ENCODE data around the gene GNAS. TPM values are rescaled to one million over a fixed set of nuclear protein-coding genes. Genes with fewer than 3 reads are reported as not detected.
"Not testable (repeated sequence)": the region's sequence is repeated elsewhere in the genome, so short reads cannot be mapped to it uniquely, and the experiment has no call there.

The GNAS gene
- total RNA-seq, 3 donors from 2014 or later (not counting 1 experiment from before 2014, with no cell fraction given): 530 to 823 (median 582) TPM

DNA sequence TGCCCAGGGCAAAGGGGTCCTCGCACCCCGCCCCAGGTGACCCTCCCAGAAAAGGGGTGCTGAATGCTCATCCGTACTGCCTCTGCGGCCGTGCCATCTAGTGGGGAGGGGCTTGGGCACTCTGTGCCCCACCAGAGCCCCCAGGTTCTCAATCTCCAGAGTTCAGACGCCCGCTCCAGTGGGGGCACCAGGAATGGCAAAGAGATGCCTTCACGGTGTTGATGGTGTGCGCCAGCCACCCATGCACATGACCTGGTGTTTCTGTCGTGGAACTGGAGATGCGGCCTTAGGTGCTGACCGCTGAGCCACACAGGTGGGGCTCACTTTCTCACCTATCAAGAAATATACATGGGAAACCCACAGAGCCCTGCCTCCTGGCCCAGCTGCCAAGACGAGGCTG, 32.6 kb upstream of the GNAS start:
- Histone ChIP-seq H3K27ac (ENCODE audit: low read length) (no peak overlapping the region), H3K4me1 (ENCODE audit: control insufficient read depth, insufficient read depth, low read length) (no peaks in the 10 kb centered on the region), H3K9me3 (ENCODE audit: control insufficient read depth, insufficient read depth, low read length) (no peaks in the 10 kb centered on the region), H3K4me3 (ENCODE audit: low read length) (no peak overlapping the region), H3K36me3 (ENCODE audit: control insufficient read depth, insufficient read depth, low read length) (no peaks in the 10 kb centered on the region), H3K27me3 (ENCODE audit: control insufficient read depth, insufficient read depth, low read length) (no peaks in the 10 kb centered on the region)
- H3K9me3 Mint-ChIP-seq: no peaks in the 10 kb centered on the region
- ATAC-seq (no peak), DNase-seq (no peak)
- peaks cover 0 to 3% of the 10 kb centered on the region in 2 donors for H3K27me3 Mint-ChIP-seq (ENCODE audit: low read depth in 2 of 2)
- H3K4me3 Mint-ChIP-seq: no peak overlapping the region
- 94% methylated on average over 13 of the region's 13 CpGs for WGBS (ENCODE audit: insufficient coverage)
- no peaks in the 10 kb centered on the region for H3K36me3 Mint-ChIP-seq
- H3K4me1 Mint-ChIP-seq: no peaks in the 10 kb centered on the region
- intact Hi-C loops (cut with micrococcal nuclease): no loop called here
- TF ChIP-seq, protein P1, sequence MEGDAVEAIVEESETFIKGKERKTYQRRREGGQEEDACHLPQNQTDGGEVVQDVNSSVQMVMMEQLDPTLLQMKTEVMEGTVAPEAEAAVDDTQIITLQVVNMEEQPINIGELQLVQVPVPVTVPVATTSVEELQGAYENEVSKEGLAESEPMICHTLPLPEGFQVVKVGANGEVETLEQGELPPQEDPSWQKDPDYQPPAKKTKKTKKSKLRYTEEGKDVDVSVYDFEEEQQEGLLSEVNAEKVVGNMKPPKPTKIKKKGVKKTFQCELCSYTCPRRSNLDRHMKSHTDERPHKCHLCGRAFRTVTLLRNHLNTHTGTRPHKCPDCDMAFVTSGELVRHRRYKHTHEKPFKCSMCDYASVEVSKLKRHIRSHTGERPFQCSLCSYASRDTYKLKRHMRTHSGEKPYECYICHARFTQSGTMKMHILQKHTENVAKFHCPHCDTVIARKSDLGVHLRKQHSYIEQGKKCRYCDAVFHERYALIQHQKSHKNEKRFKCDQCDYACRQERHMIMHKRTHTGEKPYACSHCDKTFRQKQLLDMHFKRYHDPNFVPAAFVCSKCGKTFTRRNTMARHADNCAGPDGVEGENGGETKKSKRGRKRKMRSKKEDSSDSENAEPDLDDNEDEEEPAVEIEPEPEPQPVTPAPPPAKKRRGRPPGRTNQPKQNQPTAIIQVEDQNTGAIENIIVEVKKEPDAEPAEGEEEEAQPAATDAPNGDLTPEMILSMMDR (IDR thresholded peaks at IDR 0.05): no peak
- no peak overlapping the region for H3K27ac Mint-ChIP-seq

DNA sequence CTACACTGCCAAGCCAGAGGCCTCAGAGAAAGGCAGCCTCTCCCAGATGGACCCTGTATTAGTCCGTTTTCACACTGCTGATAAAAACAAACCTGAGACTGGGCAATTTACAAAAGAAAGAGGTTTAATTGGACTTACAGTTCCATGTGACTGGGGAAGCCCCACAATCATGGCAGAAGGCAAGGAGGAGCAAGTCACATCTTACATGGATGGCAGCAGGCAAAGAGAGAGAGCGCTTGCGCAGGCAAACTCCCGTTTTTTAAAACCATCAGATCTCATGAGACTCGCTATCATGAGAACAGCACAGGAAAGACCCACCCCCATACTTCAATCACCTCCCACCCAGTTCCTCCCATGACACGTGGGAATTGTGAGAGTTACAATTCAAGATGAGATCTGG, 32.0 kb upstream of the GNAS start:
- H3K27ac ChIP-seq (ENCODE audit: low read length); H3K27ac Mint-ChIP-seq; H3K9me3 ChIP-seq (ENCODE audit: control insufficient read depth, insufficient read depth, low read length); H3K9me3 Mint-ChIP-seq; H3K27me3 ChIP-seq (ENCODE audit: control insufficient read depth, insufficient read depth, low read length); DNase-seq; H3K4me3 Mint-ChIP-seq; ATAC-seq; H3K36me3 Mint-ChIP-seq; H3K4me1 ChIP-seq (ENCODE audit: control insufficient read depth, insufficient read depth, low read length); H3K36me3 ChIP-seq (ENCODE audit: control insufficient read depth, insufficient read depth, low read length); H3K27me3 Mint-ChIP-seq (ENCODE audit: low read depth in 2 of 2); H3K4me3 ChIP-seq (ENCODE audit: low read length); H3K4me1 Mint-ChIP-seq; intact Hi-C loops (cut with micrococcal nuclease): not testable (repeated sequence)
- WGBS (ENCODE audit: insufficient coverage): 82% methylated on average over 1 of the region's 6 CpGs

DNA sequence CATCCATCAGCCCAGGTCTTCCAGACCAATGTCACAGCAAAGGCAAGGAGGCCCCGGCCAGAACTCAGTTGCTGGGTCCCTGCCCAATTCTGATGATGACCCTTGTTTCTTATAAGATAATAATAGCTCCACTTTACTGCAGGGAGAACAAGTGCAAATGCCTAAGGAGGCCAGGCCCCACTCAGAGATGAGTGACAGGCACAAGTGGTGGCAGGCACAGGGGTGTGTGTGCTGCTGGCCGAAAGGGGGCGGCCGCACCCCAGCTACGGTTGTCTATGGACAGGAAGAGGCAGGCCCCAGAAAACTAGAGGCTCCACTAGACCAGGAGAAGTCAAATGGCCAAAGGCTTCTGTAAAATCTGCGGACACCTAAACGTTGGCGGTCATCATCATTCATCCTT, 30.4 kb upstream of the GNAS start:
- Mint-ChIP-seq H3K27me3 (ENCODE audit: low read depth in 2 of 2) (peaks cover 0 to 3% of the 10 kb centered on the region in 2 donors), H3K36me3 (no peaks in the 10 kb centered on the region), H3K27ac (no peak overlapping the region), H3K4me1 (no peaks in the 10 kb centered on the region), H3K4me3 (no peak overlapping the region), H3K9me3 (no peaks in the 10 kb centered on the region)
- ATAC-seq: no peak
- TF ChIP-seq, protein P1 (IDR thresholded peaks at IDR 0.05): no peak
- intact Hi-C loops (cut with micrococcal nuclease): no loop called here
- no peaks in the 10 kb centered on the region for H3K4me1 ChIP-seq (ENCODE audit: control insufficient read depth, insufficient read depth, low read length)
- no peaks in the 10 kb centered on the region for H3K36me3 ChIP-seq (ENCODE audit: control insufficient read depth, insufficient read depth, low read length)
- no peak overlapping the region for H3K27ac ChIP-seq (ENCODE audit: low read length)
- WGBS (ENCODE audit: insufficient coverage): 76% methylated on average over 8 of the region's 8 CpGs
- no peaks in the 10 kb centered on the region for H3K27me3 ChIP-seq (ENCODE audit: control insufficient read depth, insufficient read depth, low read length)
- H3K4me3 ChIP-seq (ENCODE audit: low read length): no peak overlapping the region
- H3K9me3 ChIP-seq (ENCODE audit: control insufficient read depth, insufficient read depth, low read length): no peaks in the 10 kb centered on the region
- no peak for DNase-seq

DNA sequence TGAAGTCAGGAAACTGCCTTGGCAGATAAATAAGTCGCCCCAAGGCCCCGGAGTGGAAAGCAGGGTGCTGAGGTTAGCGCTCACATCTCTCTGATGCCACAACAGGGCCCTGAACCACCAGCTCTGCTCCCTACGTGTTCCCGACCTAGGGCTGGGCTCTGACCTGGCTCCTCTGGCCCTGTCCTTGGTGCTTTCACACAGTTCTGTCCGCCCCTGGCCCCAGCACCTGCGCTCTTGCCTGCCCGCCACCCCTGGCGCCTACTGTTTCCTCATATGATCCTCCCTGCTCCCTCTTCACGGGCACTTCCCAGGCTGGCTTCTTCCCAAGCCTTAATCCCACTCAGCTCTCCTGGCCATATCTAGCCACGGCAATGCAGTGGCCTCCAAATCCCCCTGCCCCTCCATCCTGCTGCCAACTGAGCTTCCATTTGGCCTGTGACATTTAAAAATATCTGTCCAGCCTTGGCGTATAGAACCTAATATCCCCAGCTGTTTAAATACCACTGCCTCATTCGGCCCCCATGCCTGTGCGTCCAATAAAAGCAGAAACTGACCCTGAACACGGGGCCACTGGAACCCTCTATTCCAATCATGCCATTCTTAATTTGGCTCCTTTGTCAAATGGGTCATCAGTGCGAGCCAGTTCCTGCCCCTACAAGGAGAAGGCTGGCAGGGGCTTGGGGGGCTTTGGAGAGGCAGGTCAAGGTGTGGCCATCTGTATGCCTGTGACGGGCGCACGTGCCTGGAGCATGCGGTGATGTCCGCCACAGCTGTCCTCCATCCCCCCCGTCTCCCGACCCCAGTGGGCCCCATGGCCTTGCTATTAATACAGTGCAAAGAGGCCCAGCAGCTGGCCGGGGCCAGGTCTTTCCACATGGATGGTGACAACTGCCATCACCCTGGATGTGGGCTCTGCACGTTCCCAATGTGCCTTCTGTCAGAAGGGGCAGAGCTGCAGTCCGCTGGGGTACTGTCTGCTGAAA, 29.5 kb upstream of the GNAS start:
- Histone ChIP-seq H3K4me1 (ENCODE audit: control insufficient read depth, insufficient read depth, low read length) (no peaks in the 10 kb centered on the region), H3K9me3 (ENCODE audit: control insufficient read depth, insufficient read depth, low read length) (no peaks in the 10 kb centered on the region), H3K36me3 (ENCODE audit: control insufficient read depth, insufficient read depth, low read length) (no peaks in the 10 kb centered on the region), H3K4me3 (ENCODE audit: low read length) (no peak overlapping the region), H3K27me3 (ENCODE audit: control insufficient read depth, insufficient read depth, low read length) (no peaks in the 10 kb centered on the region), H3K27ac (ENCODE audit: low read length) (no peak overlapping the region)
- ATAC-seq: no peak
- 93% methylated on average over 26 of the region's 26 CpGs for WGBS (ENCODE audit: insufficient coverage)
- TF ChIP-seq, protein P1 (IDR thresholded peaks at IDR 0.05): no peak
- H3K27me3 Mint-ChIP-seq (ENCODE audit: low read depth in 2 of 2): peaks cover 0 to 3% of the 10 kb centered on the region in 2 donors
- DNase-seq: no peak
- intact Hi-C loops (cut with micrococcal nuclease): no loop called here
- H3K27ac Mint-ChIP-seq: no peak overlapping the region
- no peaks in the 10 kb centered on the region for H3K36me3 Mint-ChIP-seq
- no peaks in the 10 kb centered on the region for H3K9me3 Mint-ChIP-seq
- no peaks in the 10 kb centered on the region for H3K4me1 Mint-ChIP-seq
- H3K4me3 Mint-ChIP-seq: no peak overlapping the region

Data from natural killer cell (primary cell).